ENCODE results near the gene TSPAN4. TPM values are rescaled to one million over a fixed set of nuclear protein-coding genes. Genes with fewer than 3 reads are reported as not detected.

Gene TSPAN4
- total and polyA plus RNA-seq, 9 of the 15 experiments (the other 6 are each of a cell fraction or from before 2014, with no cell fraction given) = 0.07 to 31.0 (median 15.7) TPM

GRCh38 chr11:829176-829846 is 13.3 kb upstream of the TSPAN4 start:
- H3K4me3 ChIP-seq = no peak overlapping the region
- H3K9ac ChIP-seq (ENCODE audit: insufficient read depth in 1 of 2, low read depth in 2 of 2, low read length in 2 of 2) = no peak overlapping the region; a peak in 1 of 4 replicates

More at GRCh38 chr11:829176-829846, 13.3 kb upstream of the TSPAN4 start:
- in situ Hi-C loops (cut with MboI) = no loop called here
- POLR2A ChIA-PET = interaction anchor here (0.8 to 3.2 kb wide), 5 partner anchors 9 to 18 kb away, joined by 3 to 13 read pairs (median 4); partner anchors contain the start of gene PNPLA2
- WGBS (ENCODE audit: insufficient coverage, low coverage, missing lambda C conversion rate) = 94% methylated on average over 26 of the region's 40 CpGs
- no peak for TF ChIP-seq NUFIP1 (IDR thresholded peaks at IDR 0.05; ENCODE audit: partially characterized antibody)
- TF ChIP-seq POLR2G (IDR thresholded peaks at IDR 0.05; ENCODE audit: low read depth, low read length) = 0 out of 2 replicates have a peak, but pooled peaks have one; percentile 39
- TF ChIP-seq ZBTB12 (CRISPR knock-in tag; IDR thresholded peaks at IDR 0.05) = no peak
- TF ChIP-seq LCOR (CRISPR knock-in tag; IDR thresholded peaks at IDR 0.05) = no peak
- no peak for TF ChIP-seq HLTF (IDR thresholded peaks at IDR 0.05)
- TF ChIP-seq ZNF41 (CRISPR knock-in tag; conservative IDR thresholded peaks at IDR 0.05) = no peak
- H3K27ac ChIP-seq (ENCODE audit: extremely low read depth, low read depth, low read length) = no peak overlapping the region
- BruUV-seq (replicated peaks) = no TSS peak
- H3K4me2 ChIP-seq (ENCODE audit: insufficient read depth, low read length) = no peak overlapping the region
- DNase-seq (ENCODE audit: extremely low read depth in 1 of 4, low spot score in 3 of 4) = no peak
- H3K9me1 ChIP-seq (ENCODE audit: control insufficient read depth, insufficient read depth, low read length) = peaks cover 5% of the 10 kb centered on the region
- H3K36me3 ChIP-seq (ENCODE audit: control insufficient read depth, insufficient read depth, low read length) = peaks cover 19% of the 10 kb centered on the region; the same call in 1 of the 3 replicates
- H3K27me3 ChIP-seq (ENCODE audit: control insufficient read depth in 2 of 2, insufficient read depth in 2 of 2, low read length in 2 of 2) = no peaks in the 10 kb centered on the region
- FAIRE-seq = no peak
- no peaks in the 10 kb centered on the region for H3K9me3 ChIP-seq (replicated peaks; ENCODE audit: control insufficient read depth, insufficient read depth, low read depth, low read length)
- ATAC-seq = no peak
- CTCF ChIA-PET (ENCODE audit: low intra/inter-chr PET ratio) = no interaction called here
- peaks cover 32 to 96% of the 10 kb centered on the region in 2 experiments for H3K4me1 ChIP-seq (replicated peaks in 1 of 2; ENCODE audit: control insufficient read depth in 2 of 2, insufficient read depth in 2 of 2, low read length in 2 of 2)
- H4K20me1 ChIP-seq (replicated peaks; ENCODE audit: control insufficient read depth, insufficient read depth, low read length) = peaks cover 1% of the 10 kb centered on the region
- H2AFZ ChIP-seq (ENCODE audit: low read depth, low read length) = no peak overlapping the region
- H3K79me2 ChIP-seq (ENCODE audit: control insufficient read depth, insufficient read depth, low read length) = peaks cover 27% of the 10 kb centered on the region
- intact Hi-C loops (cut with micrococcal nuclease) = no loop called here

Measured in K562 (cell line).